ENCODE data around the gene SULF2. TPM values are rescaled to one million over a fixed set of nuclear protein-coding genes. Genes with fewer than 3 reads are reported as not detected.

Gene SULF2
- total RNA-seq, 1 donor = 74.7 TPM

DNA sequence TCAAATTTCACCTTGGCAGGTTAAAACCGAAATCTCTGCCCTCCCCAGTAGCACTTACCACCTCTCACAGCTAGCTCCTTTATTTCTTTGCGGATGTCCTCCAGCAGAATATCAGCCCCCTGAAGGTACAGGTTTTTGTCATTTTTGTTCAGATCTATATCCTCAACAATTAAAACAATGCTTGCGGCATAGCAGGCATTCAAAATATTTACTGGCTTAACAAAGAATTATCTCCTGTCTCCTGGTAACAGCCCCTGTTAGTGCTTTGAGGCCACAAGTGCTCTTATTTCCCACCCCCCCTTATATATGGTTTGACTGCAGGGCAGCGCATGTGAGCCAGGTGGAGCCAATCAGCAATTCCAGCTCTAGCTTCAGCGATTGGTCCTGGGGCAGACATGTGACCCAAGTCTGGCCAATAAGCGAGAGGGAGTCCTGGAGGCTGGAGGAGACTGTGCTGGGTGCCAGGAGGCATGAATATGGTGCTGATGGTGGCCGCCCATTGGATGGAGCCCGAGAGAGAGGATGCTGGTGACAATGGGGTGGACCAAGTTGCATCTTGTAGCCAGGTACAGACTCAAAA is 21.0 kb downstream of the SULF2 start:
- Histone ChIP-seq H3K9me3 (ENCODE audit: low read depth, low read length) (no peaks in the 10 kb centered on the region), H3K4me1 (ENCODE audit: insufficient read depth, low read length) (peaks cover 59% of the 10 kb centered on the region), H3K4me3 (ENCODE audit: low read length) (no peak overlapping the region), H3K27me3 (ENCODE audit: insufficient read depth, low read length) (no peaks in the 10 kb centered on the region)

- H3K9me3 ChIP-seq (ENCODE audit: low read depth, low read length) = no peaks in the 10 kb centered on the region
- H3K4me3 ChIP-seq (ENCODE audit: low read length) = no peak overlapping the region
- no peaks in the 10 kb centered on the region for H3K27me3 ChIP-seq (ENCODE audit: insufficient read depth, low read length)
- H3K4me1 ChIP-seq (ENCODE audit: insufficient read depth, low read length) = peaks cover 44% of the 10 kb centered on the region
Measured at GRCh38 chr20:47762699-47763268, 22.5 kb downstream of the SULF2 start.

- Histone ChIP-seq H3K4me3 (ENCODE audit: low read length) (no peak overlapping the region), H3K4me1 (ENCODE audit: insufficient read depth, low read length) (peaks cover 32% of the 10 kb centered on the region), H3K9me3 (ENCODE audit: low read depth, low read length) (no peaks in the 10 kb centered on the region), H3K27me3 (ENCODE audit: insufficient read depth, low read length) (no peaks in the 10 kb centered on the region)
Measured at GRCh38 chr20:47761482-47762047, 23.7 kb downstream of the SULF2 start.

GRCh38 chr20:47760686-47761481 is 24.4 kb downstream of the SULF2 start:
- Histone ChIP-seq H3K4me3 (ENCODE audit: low read length) (no peak overlapping the region), H3K4me1 (ENCODE audit: insufficient read depth, low read length) (peaks cover 25% of the 10 kb centered on the region)

DNA sequence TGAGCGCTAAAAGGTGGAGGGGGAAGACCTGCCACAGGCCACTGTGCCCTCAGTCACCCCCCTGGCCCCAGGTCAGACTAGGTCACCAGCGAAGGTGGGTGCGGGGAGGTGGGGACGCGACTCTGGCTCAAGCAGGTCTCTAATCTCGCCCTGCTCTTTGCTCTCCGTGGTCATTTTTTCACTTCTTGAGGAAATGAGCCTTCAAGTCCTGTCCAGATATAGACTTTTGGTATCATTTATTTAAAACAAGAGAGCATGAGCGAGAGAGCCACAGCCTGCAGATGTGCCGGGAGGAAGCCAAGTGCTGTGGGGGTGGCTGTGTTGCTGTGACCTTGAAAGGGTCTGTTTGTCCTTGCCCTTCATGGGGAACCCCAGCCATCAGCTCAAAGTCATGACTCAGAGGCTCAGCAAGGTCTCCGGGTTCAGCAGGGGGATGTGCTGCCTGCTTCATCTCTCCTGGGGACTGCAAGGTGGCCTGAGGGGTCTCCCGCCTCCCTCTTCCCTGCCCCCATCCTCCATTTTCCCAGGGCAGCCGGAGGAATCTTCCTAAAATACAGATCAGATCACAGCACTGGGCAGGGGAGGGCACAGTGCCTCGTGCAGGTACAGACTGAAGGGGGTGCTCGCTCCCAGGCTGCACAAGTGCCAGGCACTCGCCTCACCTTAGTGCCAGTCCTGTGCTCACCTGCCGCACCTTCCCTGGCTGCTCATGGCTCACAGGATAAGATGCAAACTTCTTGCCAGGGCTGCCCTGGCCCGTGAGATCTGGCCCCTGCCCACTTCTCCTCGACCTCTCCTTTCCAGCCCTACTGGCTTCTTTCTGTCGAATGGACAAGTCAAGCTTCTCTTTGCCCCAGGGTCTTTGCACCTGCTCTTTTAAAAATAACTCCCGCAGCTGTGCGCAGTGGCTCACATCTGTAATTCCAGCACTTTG is 26.5 kb downstream of the SULF2 start:
- no peaks in the 10 kb centered on the region for H3K27me3 ChIP-seq (ENCODE audit: insufficient read depth, low read length)
- H3K4me3 ChIP-seq (ENCODE audit: low read length) = no peak overlapping the region
- no peaks in the 10 kb centered on the region for H3K9me3 ChIP-seq (ENCODE audit: low read depth, low read length)
- H3K4me1 ChIP-seq (ENCODE audit: insufficient read depth, low read length) = peaks cover 12% of the 10 kb centered on the region

More at GRCh38 chr20:47760686-47761481, 24.4 kb downstream of the SULF2 start:
- H3K27me3 ChIP-seq (ENCODE audit: insufficient read depth, low read length) = no peaks in the 10 kb centered on the region
- no peaks in the 10 kb centered on the region for H3K9me3 ChIP-seq (ENCODE audit: low read depth, low read length)

GRCh38 chr20:47757145-47758035 is 27.9 kb downstream of the SULF2 start:
- Histone ChIP-seq H3K4me1 (ENCODE audit: insufficient read depth, low read length) (peaks cover under 1% of the 10 kb centered on the region), H3K9me3 (ENCODE audit: low read depth, low read length) (no peaks in the 10 kb centered on the region), H3K27me3 (ENCODE audit: insufficient read depth, low read length) (no peaks in the 10 kb centered on the region), H3K4me3 (ENCODE audit: low read length) (no peak overlapping the region)

GRCh38 chr20:47754946-47755652 is 30.2 kb downstream of the SULF2 start:
- no peaks in the 10 kb centered on the region for H3K27me3 ChIP-seq (ENCODE audit: insufficient read depth, low read length)
- H3K4me3 ChIP-seq (ENCODE audit: low read length) = no peak overlapping the region

GRCh38 chr20:47754388-47754715 is 30.9 kb downstream of the SULF2 start:
- no peaks in the 10 kb centered on the region for H3K9me3 ChIP-seq (ENCODE audit: low read depth, low read length)

More at GRCh38 chr20:47754946-47755652, 30.2 kb downstream of the SULF2 start:
- H3K9me3 ChIP-seq (ENCODE audit: low read depth, low read length) = no peaks in the 10 kb centered on the region
- no peaks in the 10 kb centered on the region for H3K4me1 ChIP-seq (ENCODE audit: insufficient read depth, low read length)

GRCh38 chr20:47753576-47754387 is 31.5 kb downstream of the SULF2 start:
- H3K4me3 ChIP-seq (ENCODE audit: low read length) = no peak overlapping the region
- no peaks in the 10 kb centered on the region for H3K27me3 ChIP-seq (ENCODE audit: insufficient read depth, low read length)
- H3K9me3 ChIP-seq (ENCODE audit: low read depth, low read length) = no peaks in the 10 kb centered on the region
- H3K4me1 ChIP-seq (ENCODE audit: insufficient read depth, low read length) = peaks cover 12% of the 10 kb centered on the region

More at GRCh38 chr20:47754388-47754715, 30.9 kb downstream of the SULF2 start:
- Histone ChIP-seq H3K27me3 (ENCODE audit: insufficient read depth, low read length) (no peaks in the 10 kb centered on the region), H3K4me1 (ENCODE audit: insufficient read depth, low read length) (peaks cover 6% of the 10 kb centered on the region), H3K4me3 (ENCODE audit: low read length) (no peak overlapping the region)

DNA sequence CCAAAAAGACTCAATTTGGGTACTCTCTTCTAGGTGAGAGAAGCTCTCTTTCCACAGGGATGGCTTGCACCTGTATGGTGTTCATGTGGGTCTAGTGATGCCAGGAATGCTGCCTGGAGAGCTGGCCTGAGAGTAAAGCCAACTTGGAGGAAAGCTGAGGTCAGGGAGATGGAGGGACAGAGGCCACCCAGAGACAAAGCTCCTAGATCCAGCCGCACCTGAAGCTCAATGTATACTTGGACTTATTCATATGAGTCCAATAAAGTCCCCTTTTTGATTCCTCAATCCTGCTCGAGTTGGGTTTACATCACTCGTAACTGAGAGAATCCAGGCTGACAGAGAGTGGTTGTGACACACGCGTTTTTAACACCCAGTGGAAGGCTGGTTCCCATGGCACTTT is 33.8 kb downstream of the SULF2 start:
- Histone ChIP-seq H3K4me3 (ENCODE audit: low read length) (no peak overlapping the region), H3K9me3 (ENCODE audit: low read depth, low read length) (no peaks in the 10 kb centered on the region), H3K4me1 (ENCODE audit: insufficient read depth, low read length) (peaks cover 32% of the 10 kb centered on the region), H3K27me3 (ENCODE audit: insufficient read depth, low read length) (no peaks in the 10 kb centered on the region)

DNA sequence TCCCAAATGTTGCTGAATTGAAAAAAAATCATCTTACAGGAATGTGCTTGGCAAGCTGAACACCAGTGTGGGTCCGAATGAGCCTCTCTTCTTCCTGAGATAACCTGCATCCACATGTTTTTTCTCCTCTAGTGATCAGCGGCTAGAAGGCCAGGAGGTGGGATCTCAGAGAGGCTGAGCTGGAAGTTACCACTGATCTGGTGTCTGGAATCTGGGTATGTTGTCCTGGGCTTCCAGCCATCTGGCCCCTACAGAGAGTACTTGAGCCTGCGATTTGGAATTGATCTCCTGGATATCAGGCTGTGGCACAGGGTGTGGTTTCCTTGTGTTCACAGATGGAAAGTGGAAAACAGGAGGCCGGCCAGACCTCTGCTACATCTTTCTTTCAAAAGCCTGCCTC is 35.9 kb downstream of the SULF2 start:
- H3K4me3 ChIP-seq (ENCODE audit: low read length) = no peak overlapping the region
- no peaks in the 10 kb centered on the region for H3K27me3 ChIP-seq (ENCODE audit: insufficient read depth, low read length)
- H3K4me1 ChIP-seq (ENCODE audit: insufficient read depth, low read length) = peaks cover 35% of the 10 kb centered on the region

DNA sequence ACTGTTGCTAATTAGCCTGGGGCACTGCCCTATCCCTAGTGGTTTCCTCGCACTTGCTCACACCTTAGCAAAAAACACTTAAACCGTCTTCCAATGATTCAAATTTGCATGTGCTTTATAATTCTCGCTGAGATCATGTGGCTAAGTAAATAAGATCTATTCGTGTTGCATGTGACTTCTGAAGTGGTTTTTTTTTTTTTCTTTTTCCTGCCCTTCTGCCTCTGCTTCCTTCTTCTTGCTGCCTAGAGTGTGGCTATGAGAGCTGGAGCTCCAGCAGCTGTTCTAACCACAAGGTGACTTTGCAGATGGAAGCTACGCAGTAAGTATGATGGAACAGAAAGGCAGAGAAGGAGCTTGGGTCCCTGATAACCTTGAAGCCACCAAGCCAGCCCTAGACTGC is 36.5 kb downstream of the SULF2 start:
- Histone ChIP-seq H3K9me3 (ENCODE audit: low read depth, low read length) (no peaks in the 10 kb centered on the region), H3K4me1 (ENCODE audit: insufficient read depth, low read length) (peaks cover 35% of the 10 kb centered on the region), H3K4me3 (ENCODE audit: low read length) (no peak overlapping the region), H3K27me3 (ENCODE audit: insufficient read depth, low read length) (no peaks in the 10 kb centered on the region)

More for the DNA sequence above, 35.9 kb downstream of the SULF2 start:
- H3K9me3 ChIP-seq (ENCODE audit: low read depth, low read length) = no peaks in the 10 kb centered on the region

GRCh38 chr20:47748069-47748468 is 37.2 kb downstream of the SULF2 start:
- Histone ChIP-seq H3K4me3 (ENCODE audit: low read length) (no peak overlapping the region), H3K27me3 (ENCODE audit: insufficient read depth, low read length) (no peaks in the 10 kb centered on the region), H3K9me3 (ENCODE audit: low read depth, low read length) (no peaks in the 10 kb centered on the region), H3K4me1 (ENCODE audit: insufficient read depth, low read length) (peaks cover 35% of the 10 kb centered on the region)

Measured in mononuclear cell (primary cell).